GM21423 (cell line): ENCODE data around the gene ARHGAP29.
"Not testable (repeated sequence)": the region's sequence is repeated elsewhere in the genome, so short reads cannot be mapped to it uniquely, and the experiment has no call there.

Experiments used
- ATAC-seq: cut with Tn5 transposase; IDR thresholded peaks from one replicate; pipeline ENCODE4 v1.9.1; 2021; ENCODE audit warnings: mild to moderate bottlenecking, moderate library complexity; ENCODE audit not compliant: unreplicated experiment

The ARHGAP29 gene

GRCh38 chr1:94183197-94183815 lies 54.1 kb downstream of the ARHGAP29 start:
- ATAC-seq, result no peak

GRCh38 chr1:94182191-94182590 lies 55.2 kb downstream of the ARHGAP29 start:
- no peak for ATAC-seq

GRCh38 chr1:94180650-94181049 lies 56.7 kb downstream of the ARHGAP29 start:
- no peak for ATAC-seq

GRCh38 chr1:94178901-94179300 lies 58.5 kb downstream of the ARHGAP29 start:
- no peak for ATAC-seq

GRCh38 chr1:94169126-94169525 lies 68.3 kb downstream of the ARHGAP29 start:
- ATAC-seq, result no peak

GRCh38 chr1:94165843-94166242 lies 71.5 kb downstream of the ARHGAP29 start:
- ATAC-seq, result no peak

GRCh38 chr1:94164885-94165284 lies 72.5 kb downstream of the ARHGAP29 start:
- not testable (repeated sequence) for ATAC-seq

- ATAC-seq, result not testable (repeated sequence)
These were observed 73.3 kb downstream of the ARHGAP29 start for GRCh38 chr1:94164121-94164520.

- not testable (repeated sequence) for ATAC-seq
These were observed 74.1 kb downstream of the ARHGAP29 start for GRCh38 chr1:94163249-94163648.

GRCh38 chr1:94160811-94161210 lies 76.6 kb downstream of the ARHGAP29 start:
- ATAC-seq, result no peak

GRCh38 chr1:94156096-94156625 lies 81.2 kb downstream of the ARHGAP29 start:
- ATAC-seq, result no peak

GRCh38 chr1:94154989-94155388 lies 82.4 kb downstream of the ARHGAP29 start:
- no peak for ATAC-seq

- no peak for ATAC-seq
These were observed 84.3 kb downstream of the ARHGAP29 start for GRCh38 chr1:94153133-94153532.

GRCh38 chr1:94149166-94149565 lies 88.2 kb downstream of the ARHGAP29 start:
- ATAC-seq, result not testable (repeated sequence)

- no peak for ATAC-seq
These were observed 91.1 kb downstream of the ARHGAP29 start for GRCh38 chr1:94146273-94146672.

GRCh38 chr1:94144836-94145235 lies 92.5 kb downstream of the ARHGAP29 start:
- no peak for ATAC-seq

- no peak for ATAC-seq
These were observed 93.6 kb downstream of the ARHGAP29 start for GRCh38 chr1:94143809-94144176.

GRCh38 chr1:94143173-94143808 lies 94.1 kb downstream of the ARHGAP29 start:
- no peak for ATAC-seq

- no peak for ATAC-seq
These were observed 94.8 kb downstream of the ARHGAP29 start for GRCh38 chr1:94142583-94142982.

GRCh38 chr1:94142022-94142421 lies 95.4 kb downstream of the ARHGAP29 start:
- no peak for ATAC-seq

- ATAC-seq, result no peak
These were observed 105.3 kb downstream of the ARHGAP29 start for GRCh38 chr1:94132111-94132510.

- ATAC-seq, result no peak
These were observed 106.4 kb downstream of the ARHGAP29 start for GRCh38 chr1:94130851-94131595.
